NCI-H2029 (cell line): ENCODE results near the gene KCNT2.

Source experiments
- DNase-seq: peaks from one replicate; lab custom pipeline; 2025; lab: John Stamatoyannopoulos, UW

KCNT2 gene

GRCh38 chr1:196183941-196184340 lies 424.3 kb downstream of the KCNT2 start:
- DNase-seq = no peak

- no peak for DNase-seq
Measured at GRCh38 chr1:196181594-196181878, 426.7 kb downstream of the KCNT2 start.

- no peak for DNase-seq
Measured at GRCh38 chr1:196180847-196181593, 427.2 kb downstream of the KCNT2 start.

DNA sequence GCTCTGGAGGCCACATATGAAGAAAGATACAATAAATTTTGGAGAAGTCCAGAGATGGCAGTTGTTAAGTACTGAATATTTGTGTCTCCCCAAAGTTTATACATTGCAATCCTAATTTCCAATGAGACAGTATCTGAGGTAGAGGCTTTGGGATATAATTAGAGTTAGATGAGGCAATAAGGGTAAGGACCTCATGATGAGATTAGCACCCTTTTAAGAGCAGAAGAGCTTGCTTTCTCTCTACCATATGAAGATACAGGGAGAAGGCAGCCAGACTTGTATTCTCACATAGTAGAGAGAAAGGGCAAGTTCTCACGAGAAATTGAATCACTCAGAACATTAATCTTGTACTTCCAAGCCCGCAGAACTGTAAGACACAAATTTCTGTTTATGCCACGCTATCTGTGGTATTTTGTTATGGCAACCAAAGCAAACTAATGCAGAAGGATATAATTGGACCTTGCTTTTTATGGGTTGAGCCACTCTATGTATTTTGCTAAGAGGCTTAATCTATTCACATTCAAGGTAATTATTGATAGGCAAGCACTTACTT lies 430.1 kb downstream of the KCNT2 start:
- no peak for DNase-seq
